ENCODE data around the gene JOSD1. TPM values are rescaled to one million over a fixed set of nuclear protein-coding genes. Genes with fewer than 3 reads are reported as not detected.

Gene JOSD1
- total and polyA plus RNA-seq, 9 of the 15 experiments (the other 6 are each of a cell fraction or from before 2014, with no cell fraction given) = 8.9 to 39.1 (median 30.4) TPM

DNA sequence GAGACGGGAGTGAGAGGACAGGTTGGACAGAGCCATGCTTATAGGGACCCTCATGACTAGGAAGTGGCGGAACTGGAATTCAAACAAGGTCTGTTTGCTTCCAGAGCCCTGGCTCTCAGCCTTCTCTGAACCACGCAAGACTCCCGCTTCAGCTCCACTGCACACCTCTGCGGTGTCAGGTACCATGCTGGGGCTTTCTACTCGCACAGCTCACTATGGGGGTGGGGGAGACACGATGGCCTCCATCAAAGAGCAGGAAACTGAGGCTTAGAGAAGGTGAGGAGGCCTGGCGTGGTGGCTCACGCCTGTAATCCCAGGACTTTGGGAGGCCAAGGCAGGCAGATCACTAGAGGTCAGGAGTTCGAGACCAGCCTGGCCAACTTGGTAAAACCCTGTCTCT, 40.8 kb upstream of the JOSD1 start:
- Histone ChIP-seq H3K9me1 (ENCODE audit: control insufficient read depth, insufficient read depth, low read length) (no peaks in the 10 kb centered on the region), H3K79me2 (ENCODE audit: control insufficient read depth, insufficient read depth, low read length) (no peaks in the 10 kb centered on the region), H3K4me1 (replicated peaks in 1 of 2; ENCODE audit: control insufficient read depth in 2 of 2, insufficient read depth in 2 of 2, low read length in 2 of 2) (peaks cover 0 to 4% of the 10 kb centered on the region in 2 experiments; a peak in 1 of 5 replicates), H2AFZ (ENCODE audit: low read depth, low read length) (no peak overlapping the region), H3K27ac (ENCODE audit: extremely low read depth, low read depth, low read length) (no peak overlapping the region), H3K9ac (ENCODE audit: insufficient read depth in 1 of 2, low read depth in 2 of 2, low read length in 2 of 2) (no peak overlapping the region), H3K27me3 (ENCODE audit: control insufficient read depth in 2 of 2, insufficient read depth in 2 of 2, low read length in 2 of 2) (no peaks in the 10 kb centered on the region), H3K9me3 (replicated peaks; ENCODE audit: control insufficient read depth, insufficient read depth, low read depth, low read length) (no peaks in the 10 kb centered on the region), H3K4me3 (no peak overlapping the region), H3K36me3 (ENCODE audit: control insufficient read depth, insufficient read depth, low read length) (peaks cover 91% of the 10 kb centered on the region), H3K4me2 (ENCODE audit: insufficient read depth, low read length) (no peak overlapping the region), H4K20me1 (replicated peaks; ENCODE audit: control insufficient read depth, insufficient read depth, low read length) (no peaks in the 10 kb centered on the region)
- ATAC-seq = no peak
- no peak for FAIRE-seq
- POLR2A ChIA-PET = interaction anchor here (1.4 to 2.6 kb wide), 3 partner anchors 8 to 16 kb away, joined by 4 to 19 read pairs (median 6); no protein-coding TSS in a partner anchor
- 92% methylated on average over 10 of the region's 10 CpGs for WGBS (ENCODE audit: insufficient coverage, low coverage, missing lambda C conversion rate)
- DNase-seq (ENCODE audit: extremely low read depth in 1 of 4, low spot score in 3 of 4) = no peak
- no TSS peak for BruUV-seq (replicated peaks)
- TF ChIP-seq FUS (optimal IDR thresholded peaks at IDR 0.05; ENCODE audit: low read depth, low read length) = no peak
- TF ChIP-seq RAD51 (IDR thresholded peaks at IDR 0.05; ENCODE audit: borderline replicate concordance, low read depth) = no peak
- no peak for TF ChIP-seq RHOXF2B (CRISPR knock-in tag; conservative IDR thresholded peaks at IDR 0.05)
- no peak for TF ChIP-seq NR1H2 (CRISPR knock-in tag; IDR thresholded peaks at IDR 0.05)
- TF ChIP-seq, protein P1, sequence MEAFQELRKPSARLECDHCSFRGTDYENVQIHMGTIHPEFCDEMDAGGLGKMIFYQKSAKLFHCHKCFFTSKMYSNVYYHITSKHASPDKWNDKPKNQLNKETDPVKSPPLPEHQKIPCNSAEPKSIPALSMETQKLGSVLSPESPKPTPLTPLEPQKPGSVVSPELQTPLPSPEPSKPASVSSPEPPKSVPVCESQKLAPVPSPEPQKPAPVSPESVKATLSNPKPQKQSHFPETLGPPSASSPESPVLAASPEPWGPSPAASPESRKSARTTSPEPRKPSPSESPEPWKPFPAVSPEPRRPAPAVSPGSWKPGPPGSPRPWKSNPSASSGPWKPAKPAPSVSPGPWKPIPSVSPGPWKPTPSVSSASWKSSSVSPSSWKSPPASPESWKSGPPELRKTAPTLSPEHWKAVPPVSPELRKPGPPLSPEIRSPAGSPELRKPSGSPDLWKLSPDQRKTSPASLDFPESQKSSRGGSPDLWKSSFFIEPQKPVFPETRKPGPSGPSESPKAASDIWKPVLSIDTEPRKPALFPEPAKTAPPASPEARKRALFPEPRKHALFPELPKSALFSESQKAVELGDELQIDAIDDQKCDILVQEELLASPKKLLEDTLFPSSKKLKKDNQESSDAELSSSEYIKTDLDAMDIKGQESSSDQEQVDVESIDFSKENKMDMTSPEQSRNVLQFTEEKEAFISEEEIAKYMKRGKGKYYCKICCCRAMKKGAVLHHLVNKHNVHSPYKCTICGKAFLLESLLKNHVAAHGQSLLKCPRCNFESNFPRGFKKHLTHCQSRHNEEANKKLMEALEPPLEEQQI (IDR thresholded peaks at IDR 0.05) = no peak
- TF ChIP-seq MYC (IDR thresholded peaks at IDR 0.05; ENCODE audit: low read depth, low read length) = no peak
- TF ChIP-seq MYC (CRISPR knock-in tag; IDR thresholded peaks at IDR 0.05; ENCODE audit: borderline replicate concordance, low read depth) = no peak
- TF ChIP-seq ZNF347 (CRISPR knock-in tag; IDR thresholded peaks at IDR 0.05; ENCODE audit: low read depth) = no peak
- TF ChIP-seq HNRNPLL (IDR thresholded peaks at IDR 0.05; ENCODE audit: low read depth, low read length, poor library complexity, severe bottlenecking) = no peak
- no peak for TF ChIP-seq IRF2 (CRISPR knock-in tag; IDR thresholded peaks at IDR 0.05)
- TF ChIP-seq, protein P2, sequence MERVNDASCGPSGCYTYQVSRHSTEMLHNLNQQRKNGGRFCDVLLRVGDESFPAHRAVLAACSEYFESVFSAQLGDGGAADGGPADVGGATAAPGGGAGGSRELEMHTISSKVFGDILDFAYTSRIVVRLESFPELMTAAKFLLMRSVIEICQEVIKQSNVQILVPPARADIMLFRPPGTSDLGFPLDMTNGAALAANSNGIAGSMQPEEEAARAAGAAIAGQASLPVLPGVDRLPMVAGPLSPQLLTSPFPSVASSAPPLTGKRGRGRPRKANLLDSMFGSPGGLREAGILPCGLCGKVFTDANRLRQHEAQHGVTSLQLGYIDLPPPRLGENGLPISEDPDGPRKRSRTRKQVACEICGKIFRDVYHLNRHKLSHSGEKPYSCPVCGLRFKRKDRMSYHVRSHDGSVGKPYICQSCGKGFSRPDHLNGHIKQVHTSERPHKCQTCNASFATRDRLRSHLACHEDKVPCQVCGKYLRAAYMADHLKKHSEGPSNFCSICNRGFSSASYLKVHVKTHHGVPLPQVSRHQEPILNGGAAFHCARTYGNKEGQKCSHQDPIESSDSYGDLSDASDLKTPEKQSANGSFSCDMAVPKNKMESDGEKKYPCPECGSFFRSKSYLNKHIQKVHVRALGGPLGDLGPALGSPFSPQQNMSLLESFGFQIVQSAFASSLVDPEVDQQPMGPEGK (CRISPR knock-in tag; IDR thresholded peaks at IDR 0.05; ENCODE audit: borderline replicate concordance) = no peak
- no peak for TF ChIP-seq ZEB2 (IDR thresholded peaks at IDR 0.05)
- TF ChIP-seq COPS2 (conservative IDR thresholded peaks at IDR 0.05) = no peak
- TF ChIP-seq MTA2 (IDR thresholded peaks at IDR 0.05; ENCODE audit: low read depth) = no peak
- no peak for TF ChIP-seq USF1 (CRISPR knock-in tag; IDR thresholded peaks at IDR 0.05)
- no peak for TF ChIP-seq KLF16 (IDR thresholded peaks at IDR 0.05)
- TF ChIP-seq RBM22 (IDR thresholded peaks at IDR 0.05; ENCODE audit: low read depth, low read length, poor library complexity, severe bottlenecking) = no peak
- no peak for TF ChIP-seq NBN (IDR thresholded peaks at IDR 0.05; ENCODE audit: low read depth)
- TF ChIP-seq XRCC3 (IDR thresholded peaks at IDR 0.05) = no peak
- TF ChIP-seq FOXK2 (conservative IDR thresholded peaks at IDR 0.05 in 1 of 2, IDR thresholded peaks at IDR 0.05 in 1 of 2; ENCODE audit: low read depth in 2 of 2) = no peak
- CTCF ChIA-PET (ENCODE audit: low intra/inter-chr PET ratio) = no interaction called here
- intact Hi-C loops (cut with micrococcal nuclease) (no loop called here), in situ Hi-C loops (cut with MboI) (no loop called here)

Measured in K562 (cell line).